Stimulated activated CD8-positive, alpha-beta memory T cell treated with anti-CD3 and anti-CD28 coated beads, Interleukin-12 subunit alpha, Interleukin-12 subunit beta, amount 100 ng/mL, for 24 hours (primary cell): ENCODE data around the gene UBE2O.

Experiments
- DNase-seq: peaks from one replicate; pipeline ENCODE4 v3.0.0-alpha.2; 2020; ENCODE audit errors: extremely low read depth

The UBE2O gene

DNA sequence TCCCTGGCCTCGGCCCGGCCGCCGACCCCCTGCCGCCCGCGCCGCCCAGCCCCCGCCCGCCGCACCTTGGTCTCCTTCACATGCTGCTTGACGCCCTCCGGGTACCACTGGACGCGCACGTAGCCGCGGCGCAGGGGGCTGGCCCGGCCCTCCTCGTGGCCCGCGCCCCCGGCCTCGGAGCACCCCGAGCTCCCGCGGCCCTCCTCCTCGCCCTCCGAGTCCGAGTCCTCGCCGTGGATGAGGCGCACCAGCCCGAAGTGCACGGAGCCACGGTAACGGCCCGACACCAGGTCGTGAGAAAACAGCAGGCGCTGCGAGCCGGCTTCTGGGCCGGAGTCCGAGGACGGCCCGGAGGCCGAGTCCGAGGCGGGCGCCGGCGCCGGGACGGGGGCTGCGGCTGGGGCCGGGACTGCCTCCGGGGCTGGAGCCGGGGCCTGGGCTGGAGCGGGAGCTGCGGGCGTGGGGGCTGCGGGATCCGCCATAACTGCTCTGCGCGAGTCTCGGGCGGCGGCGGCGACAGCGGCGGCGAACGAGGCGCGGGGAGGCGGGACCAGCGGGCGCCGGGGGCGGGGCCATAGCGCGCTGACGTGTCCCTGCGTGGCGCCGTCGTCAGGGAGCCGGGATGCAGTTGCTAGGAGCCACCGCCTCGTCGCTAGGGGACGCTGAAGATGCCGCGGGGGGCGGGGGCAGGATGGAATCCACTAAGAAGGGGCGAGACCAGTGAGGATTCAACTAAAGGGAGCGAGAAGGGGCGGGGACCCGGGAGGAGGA, at the start of gene UBE2O:
Gene UBE2O (minus strand): TSS at position 493 of the 771 bp plus-strand sequence. CDS start 11 bp downstream, at position 482.
- DNase-seq, result peak; percentile 65

- DNase-seq, result no peak
Observed at GRCh38 chr17:76501827-76502307, 48.9 kb upstream of the UBE2O start.

GRCh38 chr17:76501018-76501826, 48.3 kb upstream of the UBE2O start, which contains the start of gene RHBDF2:
TSS of gene RHBDF2 (minus strand) at chr17:76501423. CDS start at chr17:76481524, 19,899 bp downstream.
- peak; percentile 78 for DNase-seq

GRCh38 chr17:76500747-76501017, 47.7 kb upstream of the UBE2O start:
- DNase-seq, result no peak

DNA sequence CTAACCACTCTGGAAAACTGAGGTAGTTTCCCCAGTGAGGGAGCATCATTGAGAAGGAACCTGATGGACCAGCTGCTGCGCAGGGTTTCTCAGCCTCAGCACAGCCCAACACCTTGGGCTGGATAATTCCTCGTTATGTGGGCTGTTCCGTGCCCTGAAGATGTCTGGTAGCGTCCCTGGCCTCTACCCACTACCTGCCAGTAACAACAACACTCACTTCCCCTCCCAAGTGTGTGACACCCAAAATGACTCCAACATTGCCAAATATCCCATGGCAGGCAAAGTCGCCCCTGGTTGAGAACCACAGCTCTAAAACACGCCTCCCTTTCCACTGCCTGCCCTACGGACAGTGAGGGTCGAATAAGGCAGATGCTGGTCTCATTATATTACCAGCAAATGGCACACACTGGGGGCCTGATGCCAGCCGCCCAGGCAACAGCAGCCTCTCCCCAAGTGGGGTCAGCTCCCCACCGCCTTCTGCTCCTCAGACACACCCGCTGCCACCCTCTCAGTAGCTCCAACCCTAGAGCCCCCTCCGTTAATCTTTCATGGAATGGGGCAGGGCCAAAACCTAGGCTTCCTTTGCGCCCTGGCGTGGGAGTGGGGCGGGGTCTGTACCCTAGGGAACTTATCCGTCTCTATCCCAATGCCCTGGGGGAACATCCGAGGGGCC, 47.3 kb upstream of the UBE2O start:
- DNase-seq, result no peak

- DNase-seq, result no peak
Observed at GRCh38 chr17:76499267-76499667, 46.3 kb upstream of the UBE2O start.

- no peak for DNase-seq
Observed at GRCh38 chr17:76498876-76499251, 45.9 kb upstream of the UBE2O start.

DNA sequence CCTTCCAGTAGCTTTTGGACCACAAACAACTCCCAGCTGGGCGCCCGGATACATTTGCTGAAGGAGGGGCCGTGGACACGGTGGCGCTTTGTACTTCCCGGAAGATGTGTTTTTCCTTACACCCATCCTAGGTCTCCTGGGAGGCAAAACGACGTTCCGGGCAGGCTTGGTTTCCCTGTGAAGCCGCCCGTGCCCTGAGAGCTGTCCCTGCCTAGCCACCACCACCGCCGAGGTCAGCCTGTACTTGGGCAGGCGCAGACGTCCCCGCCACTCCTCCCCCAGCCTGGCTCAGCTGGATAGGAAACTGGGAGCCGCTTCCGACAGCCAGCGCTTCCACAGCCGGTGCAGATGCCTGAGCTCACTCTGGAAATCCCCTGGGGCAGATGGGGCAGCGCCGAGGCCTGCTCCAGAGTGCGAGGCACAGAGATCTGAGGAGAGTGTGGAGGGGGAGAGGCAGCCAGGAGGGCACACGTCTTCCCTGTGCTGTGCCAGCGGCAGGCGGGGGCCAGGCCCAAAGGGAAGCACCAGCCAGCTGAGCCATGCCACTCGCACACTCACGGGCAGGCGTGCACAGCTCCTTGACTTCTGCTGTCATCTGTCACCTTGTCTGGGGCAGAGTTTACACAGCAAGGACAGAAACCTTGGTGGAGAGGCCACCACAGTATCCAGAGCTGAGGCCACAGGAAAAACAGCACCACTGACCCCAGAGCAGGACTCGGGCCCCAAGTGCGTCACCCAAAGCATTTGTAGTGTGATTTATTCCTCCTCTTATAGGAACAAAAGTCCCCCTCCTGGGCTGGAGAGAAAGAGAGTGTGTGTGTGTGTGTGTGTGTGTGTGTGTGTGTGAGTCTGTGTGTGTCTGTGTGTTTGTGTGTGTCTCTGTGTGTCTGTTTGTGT, 45.3 kb upstream of the UBE2O start:
- no peak for DNase-seq

DNA sequence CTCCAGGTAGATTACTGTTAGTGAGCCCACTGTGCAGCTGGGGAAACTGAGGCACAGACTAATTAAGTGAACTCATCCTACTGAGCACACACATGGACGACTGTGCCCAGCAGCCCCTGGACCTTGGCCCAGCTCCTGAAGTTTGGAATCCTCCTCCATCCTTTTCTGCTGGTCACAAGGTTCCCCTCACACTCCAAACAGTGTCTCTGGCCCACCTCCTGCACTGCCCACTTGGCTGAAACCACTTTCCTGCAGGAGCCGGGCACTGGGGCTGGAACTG, 44.7 kb upstream of the UBE2O start:
- DNase-seq, result no peak

GRCh38 chr17:76496464-76496863, 43.5 kb upstream of the UBE2O start:
- DNase-seq, result no peak

- DNase-seq, result no peak
Observed at GRCh38 chr17:76495663-76496400, 42.9 kb upstream of the UBE2O start.

GRCh38 chr17:76493505-76494167, 40.7 kb upstream of the UBE2O start:
- DNase-seq, result no peak

GRCh38 chr17:76492989-76493501, 40.1 kb upstream of the UBE2O start:
- DNase-seq, result no peak

DNA sequence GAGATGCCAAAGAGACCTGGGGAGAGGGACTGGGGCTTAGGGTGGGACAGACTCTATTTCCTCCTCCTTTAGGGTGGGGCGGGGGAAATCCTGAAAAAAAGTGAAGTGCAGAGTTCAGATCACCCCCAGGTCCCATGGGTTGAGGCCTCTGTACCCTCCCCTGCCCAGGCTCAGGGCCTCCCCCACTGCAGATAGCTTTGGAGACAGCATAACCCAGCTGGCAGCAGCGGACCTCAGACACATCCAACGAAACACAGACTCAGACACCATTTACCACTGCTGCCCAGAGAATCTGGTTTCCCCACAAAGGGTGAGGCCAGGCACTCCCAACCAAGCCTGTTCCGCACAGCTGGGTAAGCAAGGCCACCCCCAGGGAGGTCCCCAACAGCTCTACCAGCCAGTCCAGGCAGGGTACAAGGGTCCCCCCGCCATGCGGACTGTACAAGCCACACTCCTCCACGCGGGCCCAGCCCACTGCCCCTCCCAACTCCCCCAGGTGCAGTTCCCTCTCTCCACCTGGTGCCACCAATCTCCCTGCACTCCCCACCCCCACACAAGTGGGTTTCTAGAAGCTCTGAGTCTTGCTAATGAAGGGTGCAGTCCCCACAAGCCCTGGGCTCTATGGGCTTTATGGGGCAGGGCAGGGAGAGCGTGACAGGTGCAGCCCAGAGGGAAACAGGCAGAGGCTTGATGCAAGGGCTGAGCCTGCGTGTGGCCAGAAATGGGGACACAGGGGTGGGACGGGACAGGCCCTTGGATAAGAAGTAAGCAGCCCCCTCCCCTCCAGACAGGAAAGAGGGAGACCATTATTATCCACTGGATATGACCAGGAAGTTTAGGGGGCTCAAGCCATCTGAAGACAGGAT, 39.4 kb upstream of the UBE2O start:
- no peak for DNase-seq

- DNase-seq, result no peak
Observed at GRCh38 chr17:76491271-76492122, 38.5 kb upstream of the UBE2O start.

DNA sequence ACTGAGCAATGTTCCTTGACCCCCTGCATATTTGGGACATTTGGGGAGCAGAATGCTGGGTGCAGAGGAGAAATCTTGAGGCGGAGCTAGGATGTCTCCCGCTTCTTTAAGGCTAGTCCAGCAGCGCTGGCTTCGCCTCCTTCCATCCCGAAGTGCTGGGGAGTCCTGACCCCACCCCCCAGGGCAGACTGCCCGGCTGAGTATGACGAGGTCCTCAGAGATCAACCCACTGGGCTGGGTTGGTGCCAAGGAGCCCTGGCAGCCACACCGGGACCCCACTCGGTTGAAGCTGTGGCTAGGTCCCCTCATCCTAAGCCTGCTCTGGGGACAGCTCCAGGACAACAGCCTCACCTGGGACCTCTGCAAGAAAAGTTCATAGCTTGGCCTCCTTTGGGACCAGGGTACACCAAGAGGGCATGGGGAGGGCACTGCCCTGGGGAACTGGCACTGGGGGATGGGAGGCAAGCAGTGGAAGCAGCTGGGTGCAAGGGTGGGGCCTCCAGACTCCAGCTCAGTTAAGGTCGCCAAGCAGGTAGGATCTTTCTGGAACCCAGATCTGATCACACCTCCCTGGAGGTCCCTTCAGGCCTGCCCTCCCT, 37.3 kb upstream of the UBE2O start:
- DNase-seq, result no peak

GRCh38 chr17:76487451-76488192, 34.7 kb upstream of the UBE2O start:
- no peak for DNase-seq
